HEK293 (cell line): ENCODE measurements around the gene TFAP2B.

Experiments
- CTCF ChIA-PET: fragments of 350-600 bp; formaldehyde crosslinking; extraction: SDS; loops from one replicate; lab custom pipeline; 2021; ENCODE audit warnings: antibody characterized with exemption; lab: Yijun Ruan, JAX
- POLR2A ChIA-PET: fragments of 300-600 bp; formaldehyde crosslinking; extraction: SDS; loops from one replicate; lab custom pipeline; 2020; ENCODE audit warnings: antibody characterized with exemption, inconsistent platforms; lab: Yijun Ruan, JAX
- H3K27ac ChIP-seq: fragments of 200-500 bp; sonication (Bioruptor generic); 2 replicates; pipeline ENCODE4 v1.5.1; 2014; ENCODE audit warnings: low read depth, low read length, control low read depth, inconsistent platforms; ENCODE audit errors: extremely low read depth
- H3K36me3 ChIP-seq, 2 experiments: fragments of 200-500 bp in 1 of 2; sonication (Bioruptor generic) in 1 of 2; 1 replicate in 1 of 2; 2 replicates in 1 of 2; pipeline ENCODE4 v1.5.1; 2014 to 2017; ENCODE audit warnings: inconsistent platforms in 2 of 2, low read length in 2 of 2; ENCODE audit not compliant: control insufficient read depth in 2 of 2, insufficient read depth in 1 of 2
- H3K4me1 ChIP-seq: fragments of 200-500 bp; sonication (Bioruptor generic); 2 replicates; pipeline ENCODE4 v1.5.1; 2014; ENCODE audit warnings: mild to moderate bottlenecking, low read length, inconsistent platforms; ENCODE audit not compliant: control insufficient read depth, insufficient read depth
- H3K4me3 ChIP-seq: 2 replicates; pipeline ENCODE4 v1.5.1; 2011; ENCODE audit warnings: low read depth, mild to moderate bottlenecking, control low read depth, low read length, moderate library complexity
- H3K9me3 ChIP-seq: fragments of 200-500 bp; sonication (Bioruptor generic); 2 replicates; pipeline ENCODE4 v1.5.1; 2014; ENCODE audit warnings: low read depth, low read length, inconsistent platforms; ENCODE audit not compliant: control insufficient read depth, insufficient read depth
- GLIS2 ChIP-seq: fragments of 450-650 bp; formaldehyde crosslinking; IDR thresholded peaks from 2 replicates; pipeline ENCODE4 v1.5.1; 2016; ENCODE audit warnings: missing biosample characterization, missing genetic modification characterization
- SP3 ChIP-seq: fragments of 450-650 bp; formaldehyde crosslinking; IDR thresholded peaks from 2 replicates; pipeline ENCODE4 v1.5.1; 2016; ENCODE audit warnings: missing biosample characterization, missing genetic modification characterization
- ZBTB1 ChIP-seq: fragments of 450-650 bp; formaldehyde crosslinking; IDR thresholded peaks from 2 replicates; pipeline ENCODE4 v1.5.1; 2016; ENCODE audit warnings: missing biosample characterization, missing genetic modification characterization
- ZBTB17 ChIP-seq: fragments of 450-650 bp; formaldehyde crosslinking; IDR thresholded peaks from 2 replicates; pipeline ENCODE4 v1.5.1; 2016; ENCODE audit warnings: missing biosample characterization, missing genetic modification characterization
- ZBTB7A ChIP-seq: fragments of 450-650 bp; formaldehyde crosslinking; IDR thresholded peaks from 2 replicates; pipeline ENCODE4 v1.5.1; 2016; ENCODE audit warnings: low read depth, missing biosample characterization, missing genetic modification characterization
- ZEB2 ChIP-seq: fragments of 450-650 bp; formaldehyde crosslinking; IDR thresholded peaks from 2 replicates; pipeline ENCODE4 v1.5.1; 2016; ENCODE audit warnings: missing biosample characterization, missing genetic modification characterization
- ZFP41 ChIP-seq: fragments of 450-650 bp; formaldehyde crosslinking; IDR thresholded peaks from 2 replicates; pipeline ENCODE4 v1.5.1; 2016; ENCODE audit warnings: missing biosample characterization, missing genetic modification characterization, borderline replicate concordance
- ZNF169 ChIP-seq: fragments of 450-650 bp; formaldehyde crosslinking; IDR thresholded peaks from 2 replicates; pipeline ENCODE4 v1.5.1; 2016; ENCODE audit warnings: missing biosample characterization, missing genetic modification characterization
- ZNF174 ChIP-seq: fragments of 450-650 bp; formaldehyde crosslinking; IDR thresholded peaks from 2 replicates; pipeline ENCODE4 v1.5.0; 2017; ENCODE audit warnings: missing biosample characterization, mild to moderate bottlenecking, missing genetic modification characterization
- ZNF184 ChIP-seq: fragments of 450-650 bp; IDR thresholded peaks from 2 replicates; pipeline ENCODE4 v1.5.1; 2018; ENCODE audit warnings: missing biosample characterization, mild to moderate bottlenecking, missing genetic modification characterization
- ZNF404 ChIP-seq: fragments of 450-650 bp; formaldehyde crosslinking; IDR thresholded peaks from 2 replicates; pipeline ENCODE4 v1.5.1; 2017; ENCODE audit warnings: missing biosample characterization, missing genetic modification characterization
- ZNF529 ChIP-seq: fragments of 450-650 bp; formaldehyde crosslinking; IDR thresholded peaks from 2 replicates; pipeline ENCODE4 v1.5.1; 2017; ENCODE audit warnings: missing genetic modification characterization, missing biosample characterization; ENCODE audit not compliant: insufficient replicate concordance
- ZNF560 ChIP-seq: fragments of 450-650 bp; formaldehyde crosslinking; IDR thresholded peaks from 2 replicates; pipeline ENCODE4 v1.5.1; 2017; ENCODE audit warnings: missing biosample characterization, missing genetic modification characterization, borderline replicate concordance
- ZNF707 ChIP-seq: fragments of 450-650 bp; formaldehyde crosslinking; IDR thresholded peaks from 2 replicates; pipeline ENCODE4 v1.5.1; 2016; ENCODE audit warnings: missing biosample characterization, missing genetic modification characterization
- TF ChIP-seq, protein P1 (sequence below): fragments of 450-650 bp; formaldehyde crosslinking; conservative IDR thresholded peaks from 2 replicates; pipeline ENCODE4 v1.5.1; 2016; ENCODE audit warnings: low read depth, missing biosample characterization, missing genetic modification characterization
- TF ChIP-seq, protein P2 (sequence below): fragments of 450-650 bp; formaldehyde crosslinking; IDR thresholded peaks from 2 replicates; pipeline ENCODE4 v1.5.1; 2017; ENCODE audit warnings: missing biosample characterization, missing genetic modification characterization
- TF ChIP-seq, protein P3 (sequence below): fragments of 450-650 bp; formaldehyde crosslinking; IDR thresholded peaks from 2 replicates; pipeline ENCODE4 v1.5.1; 2016; ENCODE audit warnings: missing biosample characterization, missing genetic modification characterization, borderline replicate concordance

The TFAP2B gene

DNA sequence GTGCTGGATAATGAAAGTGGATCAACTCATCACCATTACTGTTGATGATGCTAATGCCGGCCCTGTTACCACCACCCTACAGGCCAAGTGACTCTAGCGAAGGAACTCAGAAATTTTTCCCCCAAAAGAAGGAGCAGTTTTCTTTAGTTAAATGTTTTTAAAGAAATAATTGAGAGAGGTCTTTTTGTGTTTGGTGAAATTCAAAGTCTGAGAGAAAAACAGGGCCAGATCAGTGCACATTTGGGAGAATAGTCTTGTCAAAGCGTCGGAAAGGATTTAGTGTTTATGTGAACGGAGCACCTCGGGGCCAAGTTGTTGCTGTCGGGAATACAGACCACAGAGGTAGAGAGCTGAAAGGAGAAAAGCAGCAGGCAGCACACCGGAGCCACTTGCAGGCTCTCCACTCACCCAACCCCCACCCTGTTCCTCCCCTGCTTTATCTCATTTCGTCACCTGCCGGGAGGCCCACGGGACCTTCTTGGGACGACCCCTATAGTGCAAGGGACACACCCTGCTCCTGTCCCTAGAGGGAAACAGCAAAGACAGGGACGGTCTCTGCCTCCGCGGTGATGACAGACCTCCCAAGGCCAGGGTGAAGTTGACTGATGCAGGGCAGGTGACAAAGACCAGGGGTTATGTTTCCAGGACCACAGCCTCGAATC lies 6.8 kb downstream of the TFAP2B start (continued):
- TF ChIP-seq, protein P1, sequence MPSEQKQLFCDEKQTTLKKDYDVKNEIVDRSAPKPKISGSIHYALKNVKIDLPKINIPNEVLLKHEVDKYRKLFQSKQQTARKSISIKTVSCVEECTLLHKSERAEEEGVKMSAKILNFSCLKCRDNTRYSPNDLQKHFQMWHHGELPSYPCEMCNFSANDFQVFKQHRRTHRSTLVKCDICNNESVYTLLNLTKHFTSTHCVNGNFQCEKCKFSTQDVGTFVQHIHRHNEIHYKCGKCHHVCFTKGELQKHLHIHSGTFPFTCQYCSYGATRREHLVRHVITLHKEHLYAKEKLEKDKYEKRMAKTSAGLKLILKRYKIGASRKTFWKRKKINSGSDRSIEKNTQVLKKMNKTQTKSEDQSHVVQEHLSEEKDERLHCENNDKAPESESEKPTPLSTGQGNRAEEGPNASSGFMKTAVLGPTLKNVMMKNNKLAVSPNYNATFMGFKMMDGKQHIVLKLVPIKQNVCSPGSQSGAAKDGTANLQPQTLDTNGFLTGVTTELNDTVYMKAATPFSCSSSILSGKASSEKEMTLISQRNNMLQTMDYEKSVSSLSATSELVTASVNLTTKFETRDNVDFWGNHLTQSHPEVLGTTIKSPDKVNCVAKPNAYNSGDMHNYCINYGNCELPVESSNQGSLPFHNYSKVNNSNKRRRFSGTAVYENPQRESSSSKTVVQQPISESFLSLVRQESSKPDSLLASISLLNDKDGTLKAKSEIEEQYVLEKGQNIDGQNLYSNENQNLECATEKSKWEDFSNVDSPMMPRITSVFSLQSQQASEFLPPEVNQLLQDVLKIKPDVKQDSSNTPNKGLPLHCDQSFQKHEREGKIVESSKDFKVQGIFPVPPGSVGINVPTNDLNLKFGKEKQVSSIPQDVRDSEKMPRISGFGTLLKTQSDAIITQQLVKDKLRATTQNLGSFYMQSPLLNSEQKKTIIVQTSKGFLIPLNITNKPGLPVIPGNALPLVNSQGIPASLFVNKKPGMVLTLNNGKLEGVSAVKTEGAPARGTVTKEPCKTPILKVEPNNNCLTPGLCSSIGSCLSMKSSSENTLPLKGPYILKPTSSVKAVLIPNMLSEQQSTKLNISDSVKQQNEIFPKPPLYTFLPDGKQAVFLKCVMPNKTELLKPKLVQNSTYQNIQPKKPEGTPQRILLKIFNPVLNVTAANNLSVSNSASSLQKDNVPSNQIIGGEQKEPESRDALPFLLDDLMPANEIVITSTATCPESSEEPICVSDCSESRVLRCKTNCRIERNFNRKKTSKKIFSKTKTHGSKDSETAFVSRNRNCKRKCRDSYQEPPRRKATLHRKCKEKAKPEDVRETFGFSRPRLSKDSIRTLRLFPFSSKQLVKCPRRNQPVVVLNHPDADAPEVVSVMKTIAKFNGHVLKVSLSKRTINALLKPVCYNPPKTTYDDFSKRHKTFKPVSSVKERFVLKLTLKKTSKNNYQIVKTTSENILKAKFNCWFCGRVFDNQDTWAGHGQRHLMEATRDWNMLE, result no peak
- TF ChIP-seq ZNF529 (tag by site-specific recombination) (no peak), GLIS2 (tag by site-specific recombination) (no peak), ZNF169 (no peak), ZNF184 (tag by site-specific recombination) (no peak)

DNA sequence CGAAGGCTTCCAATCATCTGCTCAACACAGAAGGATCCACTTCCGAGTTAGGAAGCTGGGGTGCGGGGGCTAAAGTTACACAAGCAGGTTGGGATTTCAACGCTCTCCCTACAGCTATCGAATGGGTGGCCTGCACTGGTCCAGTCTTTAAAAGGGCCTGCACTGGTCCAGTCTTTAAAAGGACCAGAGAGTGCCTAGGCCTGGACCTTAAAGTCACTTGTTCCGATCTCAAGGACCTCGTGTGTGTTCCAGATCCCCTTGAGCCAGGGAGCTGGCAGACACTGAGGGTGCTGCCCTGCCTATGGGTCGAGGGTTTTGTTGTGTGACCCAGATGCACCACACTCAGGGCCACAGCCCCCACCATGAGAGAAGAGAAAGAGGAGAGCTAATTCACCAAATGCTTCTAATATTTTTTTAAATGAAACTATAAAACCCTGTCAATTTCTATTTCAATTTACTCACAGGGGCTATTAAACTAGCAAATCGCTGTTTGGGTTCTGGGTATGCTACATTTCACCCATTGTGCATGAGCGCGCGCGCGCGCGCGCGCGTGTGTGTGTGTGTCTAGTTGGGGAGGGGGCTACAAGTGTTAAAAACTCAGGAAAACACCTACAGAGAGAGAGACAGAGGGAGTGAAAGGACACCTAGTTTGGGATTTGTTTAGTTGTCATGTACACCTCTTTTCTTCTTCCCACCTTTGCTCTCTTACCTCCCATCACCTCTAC lies 7.5 kb downstream of the TFAP2B start:
- H3K4me1 ChIP-seq, result no peaks in the 10 kb centered on the region
- CTCF ChIA-PET, result no interaction called here

More for the DNA sequence above, 7.5 kb downstream of the TFAP2B start:
- Histone ChIP-seq H3K9me3 (no peaks in the 10 kb centered on the region), H3K27ac (no peak overlapping the region), H3K36me3 (no peaks in the 10 kb centered on the region), H3K4me3 (no peak overlapping the region)
- POLR2A ChIA-PET, result no interaction called here
- TF ChIP-seq SP3 (no peak), ZNF404 (tag by site-specific recombination) (no peak), ZNF707 (tag by site-specific recombination) (no peak), ZNF560 (tag by site-specific recombination) (no peak), ZBTB7A (no peak), ZFP41 (tag by site-specific recombination) (no peak), ZBTB1 (no peak), ZNF174 (tag by site-specific recombination) (no peak), ZBTB17 (tag by site-specific recombination) (no peak), ZEB2 (tag by site-specific recombination) (no peak)
- TF ChIP-seq, protein P2, sequence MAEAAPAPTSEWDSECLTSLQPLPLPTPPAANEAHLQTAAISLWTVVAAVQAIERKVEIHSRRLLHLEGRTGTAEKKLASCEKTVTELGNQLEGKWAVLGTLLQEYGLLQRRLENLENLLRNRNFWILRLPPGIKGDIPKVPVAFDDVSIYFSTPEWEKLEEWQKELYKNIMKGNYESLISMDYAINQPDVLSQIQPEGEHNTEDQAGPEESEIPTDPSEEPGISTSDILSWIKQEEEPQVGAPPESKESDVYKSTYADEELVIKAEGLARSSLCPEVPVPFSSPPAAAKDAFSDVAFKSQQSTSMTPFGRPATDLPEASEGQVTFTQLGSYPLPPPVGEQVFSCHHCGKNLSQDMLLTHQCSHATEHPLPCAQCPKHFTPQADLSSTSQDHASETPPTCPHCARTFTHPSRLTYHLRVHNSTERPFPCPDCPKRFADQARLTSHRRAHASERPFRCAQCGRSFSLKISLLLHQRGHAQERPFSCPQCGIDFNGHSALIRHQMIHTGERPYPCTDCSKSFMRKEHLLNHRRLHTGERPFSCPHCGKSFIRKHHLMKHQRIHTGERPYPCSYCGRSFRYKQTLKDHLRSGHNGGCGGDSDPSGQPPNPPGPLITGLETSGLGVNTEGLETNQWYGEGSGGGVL (tag by site-specific recombination), result no peak
- TF ChIP-seq, protein P3, sequence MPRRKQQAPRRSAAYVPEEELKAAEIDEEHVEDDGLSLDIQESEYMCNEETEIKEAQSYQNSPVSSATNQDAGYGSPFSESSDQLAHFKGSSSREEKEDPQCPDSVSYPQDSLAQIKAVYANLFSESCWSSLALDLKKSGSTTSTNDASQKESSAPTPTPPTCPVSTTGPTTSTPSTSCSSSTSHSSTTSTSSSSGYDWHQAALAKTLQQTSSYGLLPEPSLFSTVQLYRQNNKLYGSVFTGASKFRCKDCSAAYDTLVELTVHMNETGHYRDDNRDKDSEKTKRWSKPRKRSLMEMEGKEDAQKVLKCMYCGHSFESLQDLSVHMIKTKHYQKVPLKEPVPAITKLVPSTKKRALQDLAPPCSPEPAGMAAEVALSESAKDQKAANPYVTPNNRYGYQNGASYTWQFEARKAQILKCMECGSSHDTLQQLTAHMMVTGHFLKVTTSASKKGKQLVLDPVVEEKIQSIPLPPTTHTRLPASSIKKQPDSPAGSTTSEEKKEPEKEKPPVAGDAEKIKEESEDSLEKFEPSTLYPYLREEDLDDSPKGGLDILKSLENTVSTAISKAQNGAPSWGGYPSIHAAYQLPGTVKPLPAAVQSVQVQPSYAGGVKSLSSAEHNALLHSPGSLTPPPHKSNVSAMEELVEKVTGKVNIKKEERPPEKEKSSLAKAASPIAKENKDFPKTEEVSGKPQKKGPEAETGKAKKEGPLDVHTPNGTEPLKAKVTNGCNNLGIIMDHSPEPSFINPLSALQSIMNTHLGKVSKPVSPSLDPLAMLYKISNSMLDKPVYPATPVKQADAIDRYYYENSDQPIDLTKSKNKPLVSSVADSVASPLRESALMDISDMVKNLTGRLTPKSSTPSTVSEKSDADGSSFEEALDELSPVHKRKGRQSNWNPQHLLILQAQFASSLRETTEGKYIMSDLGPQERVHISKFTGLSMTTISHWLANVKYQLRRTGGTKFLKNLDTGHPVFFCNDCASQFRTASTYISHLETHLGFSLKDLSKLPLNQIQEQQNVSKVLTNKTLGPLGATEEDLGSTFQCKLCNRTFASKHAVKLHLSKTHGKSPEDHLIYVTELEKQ (tag by site-specific recombination), result no peak
- TF ChIP-seq, all 188 proteins: peak for 0
